OCI-LY7 (cell line): ENCODE results near the gene CUL4A. TPM values are rescaled to one million over a fixed set of nuclear protein-coding genes. Genes with fewer than 3 reads are reported as not detected.

Experiments
- BruUV-seq: library from RNA; stranded (reverse); fragments of 400-500 nt; replicated peaks from 2 replicates; lab custom pipeline; 2021; lab: Mats Ljungman, UMichigan
- CTCF ChIA-PET: fragments of 300-600 bp; sonication (Branson Sonifier 250); formaldehyde crosslinking; loops from one replicate; lab custom pipeline; 2022; ENCODE audit warnings: antibody characterized with exemption; ENCODE audit not compliant: unreplicated experiment; lab: Charles Lee
- POLR2A ChIA-PET: fragments of 300-600 bp; sonication (Branson Sonifier 250); formaldehyde crosslinking; loops from one replicate; lab custom pipeline; 2022; ENCODE audit warnings: antibody characterized with exemption; lab: Charles Lee
- DNase-seq: peaks from one replicate; pipeline ENCODE4 v3.0.0-alpha.2; 2015; ENCODE audit warnings: low spot score
- H2AFZ ChIP-seq: fragments of 200-600 bp; sonication (generic), shearing (Covaris generic); 2 replicates; pipeline ENCODE4 v1.6.1; 2014; ENCODE audit warnings: mild to moderate bottlenecking, antibody characterized with exemption, low read length, moderate library complexity
- H3K27ac ChIP-seq: fragments of 200-600 bp; sonication (generic); 2 replicates; pipeline ENCODE4 v1.5.1; 2014; ENCODE audit warnings: mixed run types, low read depth, mild to moderate bottlenecking, moderate library complexity, low read length, inconsistent platforms; ENCODE audit not compliant: poor library complexity, severe bottlenecking
- H3K36me3 ChIP-seq: fragments of 200-600 bp; sonication (generic); 2 replicates; pipeline ENCODE4 v1.6.1; 2014; ENCODE audit warnings: mild to moderate bottlenecking, antibody characterized with exemption, low read length, moderate library complexity, mixed read lengths; ENCODE audit not compliant: insufficient read depth
- H3K4me1 ChIP-seq: fragments of 200-600 bp; sonication (generic); 2 replicates; pipeline ENCODE4 v1.5.1; 2014; ENCODE audit warnings: mild to moderate bottlenecking, low read length; ENCODE audit not compliant: insufficient read depth, poor library complexity, severe bottlenecking
- H3K4me2 ChIP-seq: fragments of 200-600 bp; sonication (generic); 2 replicates; pipeline ENCODE4 v1.6.1; 2014; ENCODE audit warnings: mild to moderate bottlenecking, low read length
- H3K4me3 ChIP-seq: fragments of 200-600 bp; sonication (generic); 2 replicates; pipeline ENCODE4 v1.5.1; 2014; ENCODE audit warnings: mild to moderate bottlenecking, low read depth, low read length; ENCODE audit not compliant: poor library complexity, severe bottlenecking
- H3K79me2 ChIP-seq: fragments of 200-600 bp; sonication (generic); 2 replicates; pipeline ENCODE4 v1.6.1; 2016; ENCODE audit warnings: low read depth, mild to moderate bottlenecking, low read length, moderate library complexity, mixed read lengths; ENCODE audit not compliant: insufficient read depth
- H3K9me2 ChIP-seq: fragments of 200-600 bp; sonication (generic); 2 replicates; pipeline ENCODE4 v1.6.1; 2016; ENCODE audit warnings: mild to moderate bottlenecking, low read length, mixed read lengths; ENCODE audit not compliant: insufficient read depth
- H3K9me3 ChIP-seq: fragments of 200-600 bp; sonication (generic); 2 replicates; pipeline ENCODE4 v1.6.1; 2014; ENCODE audit warnings: mild to moderate bottlenecking, mixed run types, low read length, mixed read lengths
- H4K20me1 ChIP-seq: fragments of 200-600 bp; sonication (generic); 2 replicates; pipeline ENCODE4 v1.6.1; 2014; ENCODE audit warnings: mild to moderate bottlenecking, antibody characterized with exemption, low read length, moderate library complexity, mixed read lengths; ENCODE audit not compliant: insufficient read depth
- CTCF ChIP-seq: fragments of 200-600 bp; sonication (generic); conservative IDR thresholded peaks from 2 replicates; pipeline ENCODE4 v1.5.1; 2014; ENCODE audit warnings: mild to moderate bottlenecking, antibody characterized with exemption, low read length, moderate library complexity, mixed read lengths
- EZH2phosphoT487 ChIP-seq: fragments of 200-600 bp; sonication (generic); IDR thresholded peaks from 2 replicates; pipeline ENCODE4 v1.6.1; 2018; ENCODE audit warnings: low read depth, borderline replicate concordance, mild to moderate bottlenecking, mixed run types, antibody characterized with exemption, low read length, moderate library complexity, mixed read lengths
- intact Hi-C: fragments of 100-400 bp; cut with micrococcal nuclease; formaldehyde crosslinking; loops from one replicate; pipeline ENCODE4 v1.10.0; 2022; ENCODE audit not compliant: unreplicated experiment
- total RNA-seq, 2 experiments: library from RNA; depleted of rRNA in 1 of 2; stranded (reverse); fragments of >200 nt in 1 of 2; shearing (Covaris generic) in 1 of 2; gene quantifications; 2 replicates each; pipeline ENCODE4 v1.2.3, GENCODE V29; 2014 to 2022

CUL4A gene
- total RNA-seq, 2 experiments from 2014 or later = 46.6 to 49.8 TPM

GRCh38 chr13:113164492-113164891 lies 44.9 kb upstream of the CUL4A start:
- Histone ChIP-seq H3K36me3 (no peaks in the 10 kb centered on the region), H3K27ac (no peak overlapping the region), H2AFZ (no peak overlapping the region), H3K4me3 (no peak overlapping the region), H3K9me3 (no peaks in the 10 kb centered on the region), H3K4me2 (no peak overlapping the region), H3K79me2 (no peaks in the 10 kb centered on the region), H3K4me1 (no peaks in the 10 kb centered on the region), H4K20me1 (no peaks in the 10 kb centered on the region), H3K9me2 (no peaks in the 10 kb centered on the region)
- intact Hi-C loops = no loop called here
- no peak for DNase-seq
- CTCF ChIA-PET = no interaction called here
- no TSS peak for BruUV-seq
- TF ChIP-seq CTCF (no peak), EZH2phosphoT487 (no peak)
- POLR2A ChIA-PET = no interaction called here

GRCh38 chr13:113166266-113166665 lies 43.1 kb upstream of the CUL4A start:
- intact Hi-C loops = no loop called here
- TF ChIP-seq CTCF (no peak), EZH2phosphoT487 (no peak)
- Histone ChIP-seq H3K4me3 (no peak overlapping the region), H3K27ac (no peak overlapping the region), H3K4me1 (no peaks in the 10 kb centered on the region), H3K9me2 (no peaks in the 10 kb centered on the region), H3K79me2 (no peaks in the 10 kb centered on the region), H3K36me3 (no peaks in the 10 kb centered on the region), H3K4me2 (no peak overlapping the region), H2AFZ (no peak overlapping the region), H3K9me3 (no peaks in the 10 kb centered on the region), H4K20me1 (no peaks in the 10 kb centered on the region)
- ChIA-PET CTCF (no interaction called here), POLR2A (no interaction called here)
- BruUV-seq = no TSS peak
- no peak for DNase-seq

GRCh38 chr13:113166681-113167080 lies 42.7 kb upstream of the CUL4A start:
- no TSS peak for BruUV-seq
- ChIA-PET CTCF (no interaction called here), POLR2A (interaction anchor here (0.9 kb wide), 1 partner anchor 193 kb away, joined by 3 read pairs; no protein-coding TSS in a partner anchor)

More at GRCh38 chr13:113166681-113167080, 42.7 kb upstream of the CUL4A start:
- no peaks in the 10 kb centered on the region for H3K9me2 ChIP-seq
- TF ChIP-seq CTCF (no peak), EZH2phosphoT487 (no peak)
- no peaks in the 10 kb centered on the region for H3K36me3 ChIP-seq
- intact Hi-C loops = no loop called here
- DNase-seq = no peak
- no peak overlapping the region for H3K27ac ChIP-seq
- no peaks in the 10 kb centered on the region for H3K79me2 ChIP-seq
- no peaks in the 10 kb centered on the region for H3K4me1 ChIP-seq
- H3K9me3 ChIP-seq = no peaks in the 10 kb centered on the region
- no peak overlapping the region for H3K4me2 ChIP-seq
- H2AFZ ChIP-seq = no peak overlapping the region
- H3K4me3 ChIP-seq = no peak overlapping the region
- H4K20me1 ChIP-seq = no peaks in the 10 kb centered on the region
